A673 (cell line): ENCODE measurements around the gene MDFI. TPM values are rescaled to one million over a fixed set of nuclear protein-coding genes. Genes with fewer than 3 reads are reported as not detected.

Experiments used
- BruUV-seq: library from RNA; stranded (reverse); fragments of 400-500 nt; replicated peaks from 2 replicates; lab custom pipeline; 2021; lab: Mats Ljungman, UMichigan
- CTCF ChIA-PET: fragments of 300-600 bp; sonication (Branson Sonifier 250); formaldehyde crosslinking; loops from one replicate; lab custom pipeline; 2022; ENCODE audit warnings: antibody characterized with exemption; lab: Charles Lee
- POLR2A ChIA-PET: fragments of 300-600 bp; sonication (Branson Sonifier 250); formaldehyde crosslinking; loops from one replicate; lab custom pipeline; 2022; ENCODE audit warnings: antibody characterized with exemption; ENCODE audit not compliant: low non-redundant PET; lab: Charles Lee
- DNase-seq: peaks from one replicate; pipeline ENCODE4 v3.0.0-alpha.2; 2015; ENCODE audit warnings: low spot score
- H3K27ac ChIP-seq: fragments of 200-600 bp; sonication (generic); 2 replicates; pipeline ENCODE4 v1.5.1; 2016; ENCODE audit warnings: mixed run types, low read depth, mild to moderate bottlenecking, mixed read lengths, antibody characterized with exemption, low read length; ENCODE audit not compliant: poor library complexity, severe bottlenecking
- H3K27me3 ChIP-seq: fragments of 200-600 bp; sonication (generic); replicated peaks from 2 replicates; pipeline ENCODE4 v1.6.1; 2017; ENCODE audit warnings: mixed run types, low read depth, mild to moderate bottlenecking, mixed read lengths, antibody characterized with exemption, low read length; ENCODE audit not compliant: insufficient read depth, poor library complexity
- H3K36me3 ChIP-seq: fragments of 200-600 bp; sonication (generic); 2 replicates; pipeline ENCODE4 v1.6.1; 2016; ENCODE audit warnings: mixed run types, mild to moderate bottlenecking, mixed read lengths, antibody characterized with exemption, low read length; ENCODE audit not compliant: insufficient read depth, poor library complexity, severe bottlenecking
- H3K4me1 ChIP-seq: fragments of 200-600 bp; sonication (generic); 2 replicates; pipeline ENCODE4 v1.6.1; 2017; ENCODE audit warnings: mixed run types, mild to moderate bottlenecking, mixed read lengths, antibody characterized with exemption, low read length; ENCODE audit not compliant: insufficient read depth, poor library complexity, severe bottlenecking
- H3K4me3 ChIP-seq: fragments of 200-600 bp; sonication (generic); 2 replicates; pipeline ENCODE4 v1.5.1; 2016; ENCODE audit warnings: low read depth, mixed run types, mild to moderate bottlenecking, mixed read lengths, low read length; ENCODE audit not compliant: poor library complexity, severe bottlenecking
- H3K9me3 ChIP-seq: fragments of 200-600 bp; sonication (generic); 2 replicates; pipeline ENCODE4 v1.6.1; 2016; ENCODE audit warnings: mixed run types, low read depth, mild to moderate bottlenecking, mixed read lengths, antibody characterized with exemption, low read length; ENCODE audit not compliant: poor library complexity, severe bottlenecking
- CTCF ChIP-seq: fragments of 300-800, 200-600 bp; sonication (generic); conservative IDR thresholded peaks from 2 replicates; pipeline ENCODE4 v1.5.1; 2017; ENCODE audit warnings: low read depth, mild to moderate bottlenecking, antibody characterized with exemption, low read length, moderate library complexity, mixed read lengths
- EZH2 ChIP-seq: fragments of 200-600 bp; sonication (generic); IDR thresholded peaks from 2 replicates; pipeline ENCODE4 v1.6.1; 2017; ENCODE audit warnings: borderline replicate concordance, low read depth, mild to moderate bottlenecking, mixed read lengths, antibody characterized with exemption, low read length; ENCODE audit not compliant: poor library complexity, severe bottlenecking
- intact Hi-C: fragments of 100-400 bp; cut with micrococcal nuclease; formaldehyde crosslinking; loops from one replicate; pipeline ENCODE4 v1.10.0; 2022; ENCODE audit not compliant: unreplicated experiment
- total RNA-seq: library from RNA; stranded (reverse); gene quantifications from 2 replicates; pipeline ENCODE4 v1.2.3, GENCODE V29; 2021

MDFI gene
- total RNA-seq, 1 experiment from 2014 or later = 342 TPM

GRCh38 chr6:41676431-41676830 is 38.2 kb downstream of the MDFI start:
- ChIA-PET CTCF (no interaction called here), POLR2A (no interaction called here)

GRCh38 chr6:41677124-41677921 is 39.1 kb downstream of the MDFI start:
- Histone ChIP-seq H3K27ac (no peak overlapping the region), H3K36me3 (no peaks in the 10 kb centered on the region), H3K4me1 (peaks cover 22% of the 10 kb centered on the region), H3K4me3 (no peak overlapping the region), H3K27me3 (no peaks in the 10 kb centered on the region), H3K9me3 (no peaks in the 10 kb centered on the region)
- no peak for DNase-seq
- CTCF ChIA-PET = interaction anchor here (0.6 kb wide), 1 partner anchor 255 kb away, joined by 3 read pairs; no protein-coding TSS in a partner anchor
- intact Hi-C loops = no loop called here
- no TSS peak for BruUV-seq
- TF ChIP-seq EZH2 (no peak), CTCF (no peak)
- POLR2A ChIA-PET = no interaction called here

More at GRCh38 chr6:41676431-41676830, 38.2 kb downstream of the MDFI start:
- Histone ChIP-seq H3K4me1 (peaks cover 15% of the 10 kb centered on the region), H3K9me3 (no peaks in the 10 kb centered on the region), H3K4me3 (no peak overlapping the region), H3K27me3 (no peaks in the 10 kb centered on the region), H3K27ac (no peak overlapping the region), H3K36me3 (no peaks in the 10 kb centered on the region)
- DNase-seq = no peak
- intact Hi-C loops = no loop called here
- no TSS peak for BruUV-seq
- TF ChIP-seq EZH2 = no peak
- no peak for TF ChIP-seq CTCF

GRCh38 chr6:41678511-41679084 is 40.3 kb downstream of the MDFI start:
- intact Hi-C loops = no loop called here
- no TSS peak for BruUV-seq
- Histone ChIP-seq H3K9me3 (no peaks in the 10 kb centered on the region), H3K36me3 (no peaks in the 10 kb centered on the region), H3K27ac (no peak overlapping the region), H3K4me1 (peaks cover 29% of the 10 kb centered on the region), H3K4me3 (no peak overlapping the region), H3K27me3 (no peaks in the 10 kb centered on the region)
- no peak for DNase-seq
- CTCF ChIA-PET = interaction anchor here (0.6 kb wide), 1 partner anchor 76 kb away, joined by 3 read pairs; no protein-coding TSS in a partner anchor
- TF ChIP-seq EZH2 (no peak), CTCF (no peak)
- POLR2A ChIA-PET = no interaction called here
